NB4 (cell line): Measurements from ENCODE around the gene VEPH1.
A peak's percentile ranks its signal among the peaks of the same experiment; 100 is the strongest.

Experiments
- CTCF ChIP-seq: IDR thresholded peaks from one replicate; pipeline ENCODE4 v1.5.1; 2012; ENCODE audit warnings: low read depth, low read length
- MAX ChIP-seq: IDR thresholded peaks from 2 replicates; pipeline ENCODE4 v1.6.1; 2011; ENCODE audit warnings: low read depth, low read length
- POLR2A ChIP-seq: IDR thresholded peaks from 2 replicates; pipeline ENCODE4 v1.6.1; 2011; ENCODE audit warnings: mild to moderate bottlenecking; ENCODE audit not compliant: insufficient read length; ENCODE audit errors: extremely low read depth

GRCh38 chr3:157493627-157494550, 9.3 kb downstream of the VEPH1 start:
- no peak for TF ChIP-seq POLR2A
- TF ChIP-seq CTCF = peak; percentile 31
- no peak for TF ChIP-seq MAX
